ENCODE data around the gene KLF9.
"Not testable (repeated sequence)": the region's sequence is repeated elsewhere in the genome, so short reads cannot be mapped to it uniquely, and the experiment has no call there.

The KLF9 gene

DNA sequence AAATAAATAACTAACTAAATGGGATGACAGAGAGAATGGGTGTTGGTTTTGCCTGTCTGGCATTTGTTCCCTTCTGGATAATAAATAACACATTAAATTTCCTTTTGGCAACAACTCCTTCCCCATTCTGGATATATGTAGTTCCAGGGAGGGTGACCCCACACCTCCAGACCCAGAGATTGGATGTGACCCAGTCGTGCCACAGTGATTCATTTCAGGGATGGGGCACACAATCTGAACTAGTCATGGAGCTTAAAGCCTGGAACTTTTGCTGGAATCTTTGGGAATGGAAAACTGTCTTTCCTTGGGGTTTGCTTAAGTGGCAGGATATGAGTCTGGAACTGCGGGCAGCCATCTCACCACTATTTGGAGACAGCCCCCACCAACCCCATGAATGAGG lies 11.3 kb downstream of the KLF9 start:
- no peak for DNase-seq

DNA sequence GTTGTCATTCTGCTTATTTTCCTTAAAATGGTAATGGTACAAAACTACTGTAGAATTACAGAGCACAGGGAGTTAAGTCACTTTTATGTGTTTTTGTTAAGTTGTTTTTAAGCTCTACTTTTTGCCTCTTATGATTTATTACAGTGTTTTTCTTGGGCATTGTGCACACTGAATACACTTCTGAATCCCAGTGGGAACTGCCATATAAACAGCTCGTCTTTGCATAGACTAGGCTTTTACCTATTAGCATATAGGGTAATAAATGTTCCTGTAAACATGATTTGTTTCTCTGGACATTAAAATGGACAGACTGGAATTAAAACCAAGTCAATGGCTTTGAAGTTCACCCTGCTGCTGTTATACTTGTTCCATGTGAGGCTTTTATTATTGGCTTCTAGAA lies 12.2 kb downstream of the KLF9 start:
- no peak for DNase-seq

- not testable (repeated sequence) for DNase-seq
Measured at GRCh38 chr9:70401241-70401640, 13.2 kb downstream of the KLF9 start.

GRCh38 chr9:70400107-70400892 lies 14.2 kb downstream of the KLF9 start:
- DNase-seq: no peak

GRCh38 chr9:70399141-70399540 lies 15.3 kb downstream of the KLF9 start:
- DNase-seq: no peak

DNA sequence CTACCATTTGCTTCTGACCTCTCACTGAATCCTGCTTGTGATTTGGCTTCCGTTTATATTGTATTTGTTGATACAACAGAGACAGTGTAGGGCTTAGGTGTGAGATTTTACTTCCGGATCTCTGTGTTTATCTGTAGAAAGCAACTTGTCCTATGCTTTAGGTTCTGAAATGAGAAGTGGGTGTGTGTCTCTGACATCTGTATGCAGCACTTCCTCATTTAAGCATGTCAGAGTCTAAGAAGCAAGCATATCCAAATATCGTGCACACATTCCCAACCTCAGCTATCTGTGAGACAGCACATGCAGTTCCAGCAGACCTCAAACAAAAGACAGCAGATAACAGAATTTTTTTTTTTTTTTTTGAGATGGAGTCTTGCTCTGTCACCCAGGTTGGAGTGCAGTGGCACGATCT lies 16.3 kb downstream of the KLF9 start:
- DNase-seq: no peak

DNA sequence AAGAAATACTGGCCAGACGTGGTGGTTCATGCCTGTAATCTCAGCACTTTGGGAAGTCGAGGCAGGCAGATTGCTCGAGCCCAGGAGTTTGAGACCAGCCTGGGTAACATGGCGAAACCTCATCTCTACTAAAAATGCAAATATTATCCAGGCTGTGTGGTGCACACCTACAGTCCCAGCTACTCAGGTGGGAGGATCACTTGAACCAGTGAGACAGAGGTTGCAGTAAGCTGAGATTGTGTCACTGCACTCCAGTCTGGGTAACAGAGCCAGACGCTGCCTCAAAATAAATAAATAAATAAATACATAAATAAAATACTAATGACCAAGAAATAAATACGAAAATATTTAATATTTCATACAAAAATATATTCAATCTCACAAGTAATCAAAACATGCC lies 18.8 kb downstream of the KLF9 start:
- no peak for DNase-seq

- no peak for DNase-seq
Measured at GRCh38 chr9:70392850-70393249, 21.6 kb downstream of the KLF9 start.

GRCh38 chr9:70392189-70392588 lies 22.3 kb downstream of the KLF9 start:
- no peak for DNase-seq

DNA sequence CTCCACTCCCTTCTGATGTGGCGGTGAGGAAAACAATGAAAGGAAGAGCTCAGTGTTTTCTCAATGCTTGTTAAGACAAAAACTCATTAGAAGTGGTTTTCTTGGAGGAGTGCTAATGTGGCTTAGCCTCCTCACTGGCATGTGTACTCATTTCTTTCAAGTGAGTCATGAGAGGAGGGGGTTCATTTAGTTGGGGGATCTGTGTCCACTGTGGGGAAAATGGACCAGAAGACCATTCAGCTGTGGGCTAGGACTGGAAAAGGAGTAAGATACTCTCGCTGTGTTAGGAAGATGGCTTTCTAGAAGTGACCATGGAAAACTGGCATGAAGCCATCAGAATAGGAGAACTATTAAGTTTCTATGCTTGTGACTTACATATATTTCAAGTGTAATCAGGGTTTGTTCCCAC lies 23.5 kb downstream of the KLF9 start:
- no peak for DNase-seq

- DNase-seq: no peak
Measured at GRCh38 chr9:70389621-70390266, 24.7 kb downstream of the KLF9 start.

GRCh38 chr9:70389188-70389587 lies 25.3 kb downstream of the KLF9 start:
- DNase-seq: no peak

DNA sequence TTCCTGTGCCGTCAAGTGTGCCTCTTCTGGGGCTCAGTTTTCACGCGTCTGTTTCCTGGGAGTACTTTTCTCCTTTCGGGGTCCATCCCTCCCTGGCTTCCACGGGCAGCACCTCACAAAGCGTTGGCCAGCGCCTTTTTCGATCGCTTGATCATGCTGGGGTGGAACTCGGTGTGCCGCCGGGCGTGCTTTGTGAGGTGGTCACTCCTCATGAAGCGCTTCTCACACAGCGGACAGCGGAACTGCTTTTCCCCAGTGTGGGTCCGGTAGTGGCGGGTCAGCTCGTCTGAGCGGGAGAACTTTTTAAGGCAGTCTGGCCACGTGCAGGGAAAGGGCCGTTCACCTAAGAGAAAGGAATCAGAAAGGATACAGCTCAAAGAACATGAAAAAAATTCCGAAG lies 26.8 kb downstream of the KLF9 start:
- DNase-seq: no peak

DNA sequence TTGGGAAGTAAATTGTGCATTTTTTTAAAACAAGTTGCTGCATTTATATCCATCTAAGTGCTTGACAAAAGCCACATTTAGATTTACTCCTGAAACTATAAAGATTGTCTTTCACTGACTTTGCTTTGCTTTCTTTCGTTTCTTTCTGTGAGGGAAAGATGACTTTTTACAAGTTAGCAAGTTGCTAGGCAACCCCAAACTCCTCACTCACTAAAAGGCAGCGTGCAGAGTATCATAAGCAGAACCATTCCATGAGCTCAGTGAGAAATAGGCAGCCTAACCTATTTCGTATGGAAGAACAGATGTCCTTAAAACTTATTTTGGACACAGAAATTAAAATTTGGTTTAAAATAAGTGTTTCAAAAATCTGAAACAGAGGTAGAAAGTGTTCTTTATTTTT lies 29.0 kb downstream of the KLF9 start:
- DNase-seq: no peak

DNA sequence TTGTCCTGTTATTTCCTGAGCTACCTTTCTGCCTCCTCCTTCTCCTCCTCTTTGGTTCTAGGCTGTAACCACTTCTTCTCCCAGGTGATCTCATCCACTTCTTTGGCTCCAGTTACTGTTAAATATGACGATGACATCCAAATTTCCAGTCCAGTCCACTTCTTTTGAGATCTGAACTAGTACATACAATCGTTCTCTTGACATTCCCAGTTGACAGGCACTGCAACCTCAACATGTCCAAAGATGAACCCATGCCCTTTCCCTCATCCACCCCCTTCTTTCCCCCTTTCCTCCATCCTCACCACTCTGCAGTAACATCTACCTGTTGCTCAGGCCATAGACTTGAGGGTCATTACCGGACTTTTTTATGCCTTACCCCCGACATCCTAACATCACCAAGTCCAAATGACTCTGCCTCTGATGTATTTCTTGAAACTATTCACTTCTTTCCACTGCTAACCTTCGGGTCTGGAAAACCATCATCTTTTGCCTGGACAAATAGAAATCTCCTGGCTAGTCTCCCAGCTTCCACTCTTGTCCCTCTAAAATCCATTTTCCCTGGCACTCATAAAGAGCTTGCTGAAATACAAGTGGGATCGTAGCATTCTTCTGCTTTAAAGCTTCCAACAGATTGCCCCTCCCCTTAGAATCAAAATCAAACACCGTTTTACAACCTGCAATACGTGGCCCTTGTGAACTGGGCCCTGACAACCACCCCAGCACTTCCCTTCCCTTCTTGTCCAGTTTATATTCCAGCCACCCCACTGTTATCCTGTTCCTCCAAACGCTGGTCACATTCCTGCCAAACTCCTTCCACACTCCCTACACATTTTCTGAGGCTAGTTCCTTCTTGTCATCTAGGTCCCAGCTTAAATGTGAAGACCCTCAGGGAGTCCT lies 31.5 kb downstream of the KLF9 start:
- no peak for DNase-seq

DNA sequence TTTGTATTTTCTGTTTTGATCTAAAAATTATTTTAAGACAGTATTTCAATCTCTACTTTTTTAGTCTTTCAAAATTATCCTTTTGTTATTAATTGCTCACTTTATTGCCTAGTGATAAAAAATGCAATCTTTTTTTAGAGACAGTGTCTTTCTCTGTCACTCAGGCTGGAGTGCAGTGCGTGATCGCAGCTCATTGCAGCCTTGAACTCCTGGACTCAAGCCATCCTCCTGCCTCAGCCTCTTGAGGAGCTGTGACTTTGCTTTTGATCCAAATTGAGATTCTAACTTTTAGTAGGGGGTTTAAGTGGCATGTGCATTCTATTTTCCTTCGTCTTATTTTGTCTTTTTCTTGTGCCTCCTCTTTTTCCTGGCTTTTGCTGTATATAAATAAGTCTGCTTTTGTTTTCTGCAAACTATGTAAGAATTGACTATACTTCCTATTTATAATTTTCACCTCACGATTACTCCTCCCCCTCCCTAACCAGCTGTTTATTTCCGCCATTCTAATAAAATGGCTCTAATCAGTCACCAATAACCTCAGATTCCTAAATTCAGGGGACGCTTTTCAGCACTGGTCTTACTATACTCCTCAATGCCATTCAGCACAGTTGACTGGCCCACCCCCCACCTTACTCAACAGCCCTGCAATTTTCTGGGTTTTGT lies 32.3 kb downstream of the KLF9 start:
- DNase-seq: no peak

DNA sequence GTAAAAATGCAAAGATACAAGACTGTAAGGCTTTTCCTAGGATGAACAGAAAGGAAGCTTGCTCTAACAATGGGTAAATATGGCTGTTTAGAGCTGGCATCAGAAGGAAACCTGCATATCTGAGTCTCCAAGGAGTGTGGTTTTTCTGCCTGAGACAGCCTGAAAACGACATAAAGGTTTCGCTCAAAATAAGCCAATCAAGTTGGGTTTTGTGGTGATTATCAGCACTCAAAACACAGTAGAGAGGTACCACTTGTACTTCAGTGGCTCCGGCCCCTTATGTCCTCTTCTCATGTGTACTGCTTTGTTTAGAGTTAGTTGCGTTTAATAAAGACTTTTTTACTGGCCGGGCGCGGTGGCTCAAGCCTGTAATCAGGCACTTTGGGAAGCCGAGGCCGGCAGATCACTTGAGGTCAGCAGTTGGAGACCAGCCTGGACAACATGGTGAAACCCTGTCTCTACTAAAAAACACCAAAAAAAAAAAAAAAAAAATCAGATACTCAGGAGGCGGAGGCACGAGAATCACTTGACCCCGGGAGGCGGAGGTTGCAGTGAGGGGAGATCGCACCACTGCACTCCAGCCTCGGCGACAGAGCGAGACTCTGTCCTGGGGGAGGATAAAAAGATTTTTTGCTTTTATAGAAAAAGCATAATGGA lies 39.4 kb downstream of the KLF9 start:
- no peak for DNase-seq

GRCh38 chr9:70367305-70367930 lies 47.0 kb downstream of the KLF9 start:
- DNase-seq: no peak

DNA sequence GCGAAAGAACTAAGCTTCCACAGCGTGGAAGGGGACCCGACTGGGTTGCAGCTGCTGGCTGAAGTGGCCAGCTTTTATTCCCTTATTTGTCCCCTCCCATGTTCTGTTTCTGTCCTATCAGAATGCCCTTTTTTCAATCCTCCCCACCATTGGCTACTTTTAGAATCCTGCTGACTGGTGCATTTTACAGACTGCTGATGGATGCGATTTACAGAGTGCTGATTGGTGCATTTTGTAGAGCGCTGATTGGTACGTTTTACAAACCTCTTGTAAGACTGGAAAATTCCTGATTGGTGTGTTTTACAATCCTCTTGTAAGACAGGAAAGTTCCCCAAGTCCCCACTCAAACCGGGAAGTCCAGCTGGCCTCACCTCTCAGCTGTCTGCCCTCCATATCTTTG lies 50.7 kb downstream of the KLF9 start:
- no peak for DNase-seq

DNA sequence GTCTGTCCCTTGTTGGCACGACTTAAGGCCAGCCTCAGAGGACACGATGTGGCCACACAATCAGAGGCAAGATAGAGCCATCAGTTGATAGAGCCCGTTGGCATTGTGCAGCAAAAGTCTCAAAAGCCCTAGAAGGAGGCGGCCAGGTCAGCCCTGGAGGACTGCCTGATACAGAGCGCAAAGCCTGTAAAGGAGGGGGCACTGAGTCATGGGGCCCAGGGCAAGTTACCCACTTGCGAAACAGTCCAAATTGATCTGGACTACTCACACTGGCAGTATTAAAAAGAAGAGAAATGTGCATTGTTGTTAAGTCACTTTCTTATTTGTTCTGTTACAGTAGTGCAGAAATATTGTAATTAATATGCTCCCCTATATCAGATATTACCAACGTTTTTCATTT lies 51.5 kb downstream of the KLF9 start:
- no peak for DNase-seq

DNA sequence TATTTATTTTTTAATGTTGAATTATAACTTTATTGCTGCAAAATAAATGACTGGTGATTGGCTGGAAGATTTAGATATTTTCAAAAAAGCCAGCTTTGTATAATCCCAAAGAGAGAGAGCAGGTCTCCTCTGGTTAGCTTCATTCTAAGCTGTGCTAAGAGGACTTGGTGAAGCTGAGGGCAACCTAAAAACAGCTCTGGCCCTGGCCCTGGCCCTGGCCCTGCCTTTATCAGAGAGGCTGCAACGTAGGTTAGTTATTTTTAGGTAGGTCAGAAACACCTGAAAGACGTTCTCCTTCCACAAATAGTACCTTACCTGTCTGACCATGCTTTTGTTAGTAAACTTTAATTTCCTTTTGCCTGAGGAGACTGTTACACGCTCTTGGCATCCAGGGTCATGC lies 58.7 kb downstream of the KLF9 start:
- no peak for DNase-seq

DNA sequence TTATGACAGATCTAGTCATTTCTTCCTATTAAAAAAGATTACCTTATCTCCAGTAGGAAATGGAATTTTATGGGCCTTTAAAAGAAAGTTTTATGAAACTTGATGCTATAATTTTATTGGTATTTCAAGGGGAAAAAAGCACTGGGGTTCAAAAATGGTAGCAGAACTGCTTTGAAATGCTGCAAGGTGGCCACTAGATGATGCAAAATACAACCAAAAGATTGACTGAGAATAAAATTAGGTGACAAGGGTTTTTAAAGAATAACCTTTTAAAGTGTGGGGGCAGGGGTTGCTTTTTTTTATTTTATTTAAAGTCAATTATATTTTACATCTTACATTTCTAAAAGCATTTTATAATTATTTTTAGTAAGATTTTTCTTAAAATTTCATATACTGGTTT lies 61.7 kb downstream of the KLF9 start:
- no peak for DNase-seq

All from stimulated activated CD4-positive, alpha-beta T cell treated with anti-CD3 and anti-CD28 coated beads, Interleukin-4, amount 100 ng/mL, for 1 hour (primary cell).